H54 (cell line): ENCODE results near the gene ZNF280A.
A peak's percentile ranks its signal among the peaks of the same experiment; 100 is the strongest.

Experiments
- DNase-seq: peaks from one replicate; pipeline ENCODE4 v3.0.0; 2011; ENCODE audit warnings: low spot score, mixed read lengths; ENCODE audit not compliant: insufficient read length
- FAIRE-seq: peaks from 3 replicates; lab custom pipeline; 2011; peaks lifted over from hg19 to GRCh38; lab: Jason Lieb, UNC
- POLR2A ChIP-seq: IDR thresholded peaks from 2 replicates; pipeline ENCODE4 v1.6.1; 2011; ENCODE audit warnings: low read depth, mild to moderate bottlenecking, low read length

The ZNF280A gene, protein sequence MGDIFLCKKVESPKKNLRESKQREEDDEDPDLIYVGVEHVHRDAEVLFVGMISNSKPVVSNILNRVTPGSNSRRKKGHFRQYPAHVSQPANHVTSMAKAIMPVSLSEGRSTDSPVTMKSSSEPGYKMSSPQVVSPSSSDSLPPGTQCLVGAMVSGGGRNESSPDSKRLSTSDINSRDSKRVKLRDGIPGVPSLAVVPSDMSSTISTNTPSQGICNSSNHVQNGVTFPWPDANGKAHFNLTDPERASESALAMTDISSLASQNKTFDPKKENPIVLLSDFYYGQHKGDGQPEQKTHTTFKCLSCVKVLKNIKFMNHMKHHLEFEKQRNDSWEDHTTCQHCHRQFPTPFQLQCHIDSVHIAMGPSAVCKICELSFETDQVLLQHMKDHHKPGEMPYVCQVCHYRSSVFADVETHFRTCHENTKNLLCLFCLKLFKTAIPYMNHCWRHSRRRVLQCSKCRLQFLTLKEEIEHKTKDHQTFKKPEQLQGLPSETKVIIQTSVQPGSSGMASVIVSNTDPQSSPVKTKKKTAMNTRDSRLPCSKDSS

DNA sequence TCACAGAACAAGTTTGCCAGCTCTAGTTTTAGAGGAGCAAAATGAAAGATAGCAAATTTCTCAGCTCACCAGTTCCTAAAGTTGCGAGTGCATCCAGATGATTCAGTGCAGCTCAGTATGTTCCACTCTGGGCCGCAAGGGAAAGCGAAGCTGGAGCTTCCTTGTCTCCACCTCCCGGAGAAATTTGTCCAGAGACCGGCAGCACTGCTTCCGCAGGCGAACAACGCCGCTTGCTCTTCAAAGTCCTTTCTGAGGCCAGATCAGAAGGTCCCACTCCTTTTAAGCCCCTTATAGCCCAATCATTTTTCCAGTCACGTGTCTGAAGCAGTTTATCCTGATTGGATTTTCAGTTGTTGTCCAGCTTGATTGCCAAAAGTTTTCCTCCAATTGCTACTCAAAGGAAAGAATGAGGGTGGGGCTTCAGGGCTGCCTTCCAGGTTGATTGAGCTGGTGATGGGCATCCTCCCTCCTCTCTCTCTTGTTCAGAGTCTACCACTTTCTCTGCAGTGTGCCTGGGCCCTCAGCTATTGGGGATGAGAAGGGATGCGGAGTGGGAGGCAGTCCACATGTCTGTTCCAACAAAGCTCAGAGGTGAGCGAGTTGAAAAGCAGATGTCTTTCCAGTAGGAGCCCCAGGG lies at the start of gene ZNF280A:
Gene ZNF280A (minus strand): TSS at position 251 of the 637 bp plus-strand sequence. CDS start 4,640 bp downstream, outside the sequence.
- FAIRE-seq (peak; percentile 90), DNase-seq (peak; percentile 41)
- TF ChIP-seq POLR2A, result no peak

DNA sequence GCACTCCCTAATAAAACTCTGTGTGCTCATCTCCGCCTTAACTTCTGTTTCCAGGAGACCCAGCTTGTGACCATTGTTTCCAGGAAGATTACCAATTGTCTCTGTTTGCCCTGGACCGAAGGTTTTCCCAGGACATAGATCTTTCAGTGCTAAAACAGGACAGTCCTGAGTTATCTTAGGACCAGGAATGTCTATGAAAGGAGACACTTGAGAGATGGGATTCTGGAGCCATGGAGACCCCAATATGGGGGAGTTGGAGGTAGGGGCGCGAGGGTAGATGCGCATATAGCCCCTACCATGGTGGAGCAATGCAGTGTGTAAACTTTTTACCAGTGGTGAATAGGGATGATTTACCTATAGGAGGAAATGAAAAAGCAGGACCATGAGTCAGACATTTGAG lies 49.1 kb upstream of the ZNF280A start:
- DNase-seq, result no peak
- TF ChIP-seq POLR2A, result no peak
- no peak for FAIRE-seq

DNA sequence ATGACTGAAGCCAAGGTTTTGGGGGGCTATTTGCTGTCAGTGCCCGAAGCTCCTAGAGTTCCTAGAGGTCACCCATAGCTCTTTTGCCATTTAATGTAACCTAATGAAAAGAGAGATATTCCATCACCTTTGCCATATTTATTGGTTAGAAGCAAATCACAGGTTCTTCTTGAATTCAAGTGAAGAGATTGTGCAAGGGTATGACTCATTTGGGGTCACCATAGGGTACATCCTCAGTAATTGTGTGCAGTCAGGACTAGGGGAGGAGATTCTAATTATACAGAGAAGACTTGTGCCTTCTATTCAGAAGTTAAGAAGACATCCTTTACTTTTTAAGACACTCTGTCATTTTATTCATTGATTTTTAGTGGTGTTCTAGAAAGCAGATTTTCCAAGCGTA lies 45.9 kb upstream of the ZNF280A start:
- no peak for FAIRE-seq
- TF ChIP-seq POLR2A, result no peak

DNA sequence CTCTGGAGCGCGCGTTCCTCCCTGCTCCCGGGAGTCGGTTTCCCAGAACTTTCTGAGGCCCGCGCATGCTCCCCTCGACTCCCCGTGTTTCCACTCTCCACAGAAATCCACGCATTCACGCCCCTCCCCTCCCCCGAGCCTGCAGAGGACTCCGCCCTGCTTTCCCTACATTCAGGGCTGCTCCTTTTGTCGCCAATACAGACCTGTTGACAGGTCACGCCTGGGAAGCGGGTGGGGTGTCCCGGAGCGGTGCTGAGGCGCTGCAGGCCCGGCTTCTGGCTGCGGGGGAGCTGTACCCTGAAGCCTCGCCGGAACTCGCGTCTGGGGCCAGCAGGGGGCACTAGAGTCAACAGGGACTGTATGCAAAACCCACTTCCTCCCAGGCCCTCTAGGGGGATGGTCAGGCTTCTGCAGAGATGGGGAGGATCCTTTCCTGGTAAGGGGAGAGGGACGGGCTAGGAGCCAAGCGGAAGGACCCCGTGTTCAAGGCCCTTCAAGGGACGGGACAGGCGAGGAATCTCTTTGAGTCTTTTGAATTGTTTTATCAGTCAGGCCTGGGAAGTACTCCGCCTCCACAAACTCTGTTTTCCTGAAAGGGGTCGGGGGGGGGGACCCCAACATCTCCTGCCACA lies 39.0 kb upstream of the ZNF280A start, which contains the start of gene PRAME:
Gene PRAME (minus strand): TSS at position 294 of the 632 bp plus-strand sequence. CDS start 2,433 bp downstream, outside the sequence.
- FAIRE-seq (peak; percentile 73), DNase-seq (peak; percentile 81)
- no peak; the same call in 1 of the 2 replicates for TF ChIP-seq POLR2A

More for the DNA sequence above, 45.9 kb upstream of the ZNF280A start:
- DNase-seq, result no peak

DNA sequence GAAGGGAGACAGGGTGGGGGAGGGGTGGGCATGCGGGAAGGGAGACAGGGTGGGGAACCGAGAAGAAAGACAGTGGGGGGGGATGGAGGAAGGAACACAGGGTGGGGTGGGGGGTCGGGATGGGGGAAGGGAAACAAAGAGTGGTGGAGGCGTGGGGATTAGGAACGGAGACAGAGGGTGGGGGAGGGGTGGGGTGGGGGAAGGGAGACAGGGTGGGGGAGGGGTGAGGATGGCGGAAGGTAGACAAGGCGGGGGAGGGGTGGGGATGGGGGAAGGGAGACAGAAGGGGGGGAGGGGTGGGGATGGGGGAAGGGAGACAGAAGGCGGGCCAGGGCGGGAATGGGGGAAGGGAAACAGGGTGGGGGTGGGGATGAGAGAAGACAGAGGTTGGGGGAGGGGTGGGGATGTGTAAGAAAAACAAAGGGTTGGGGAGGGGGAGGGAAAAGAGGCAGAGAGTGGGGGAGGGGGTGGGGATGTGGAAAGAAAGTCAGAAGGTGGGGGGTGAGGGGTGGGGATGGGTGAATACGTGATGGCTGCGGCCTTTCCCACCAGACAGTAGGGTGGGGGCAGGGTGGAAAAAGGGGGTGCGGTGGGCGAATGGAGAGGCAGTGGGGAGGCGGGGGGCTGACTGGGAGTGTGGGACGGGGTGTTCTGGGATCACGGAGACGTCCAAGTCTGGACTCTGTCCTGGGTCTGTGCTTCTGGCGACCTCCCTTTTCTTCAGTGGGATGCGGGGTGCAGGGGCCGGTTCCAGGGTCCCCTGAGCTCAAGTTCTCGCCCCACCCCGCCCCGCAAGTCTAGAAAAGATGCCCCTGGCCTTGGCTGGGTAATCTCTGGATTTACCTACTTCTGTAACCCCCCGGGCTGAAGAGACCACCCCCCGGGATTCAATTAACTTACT lies 38.3 kb upstream of the ZNF280A start:
- no peak for TF ChIP-seq POLR2A
- DNase-seq, result no peak
- no peak for FAIRE-seq

DNA sequence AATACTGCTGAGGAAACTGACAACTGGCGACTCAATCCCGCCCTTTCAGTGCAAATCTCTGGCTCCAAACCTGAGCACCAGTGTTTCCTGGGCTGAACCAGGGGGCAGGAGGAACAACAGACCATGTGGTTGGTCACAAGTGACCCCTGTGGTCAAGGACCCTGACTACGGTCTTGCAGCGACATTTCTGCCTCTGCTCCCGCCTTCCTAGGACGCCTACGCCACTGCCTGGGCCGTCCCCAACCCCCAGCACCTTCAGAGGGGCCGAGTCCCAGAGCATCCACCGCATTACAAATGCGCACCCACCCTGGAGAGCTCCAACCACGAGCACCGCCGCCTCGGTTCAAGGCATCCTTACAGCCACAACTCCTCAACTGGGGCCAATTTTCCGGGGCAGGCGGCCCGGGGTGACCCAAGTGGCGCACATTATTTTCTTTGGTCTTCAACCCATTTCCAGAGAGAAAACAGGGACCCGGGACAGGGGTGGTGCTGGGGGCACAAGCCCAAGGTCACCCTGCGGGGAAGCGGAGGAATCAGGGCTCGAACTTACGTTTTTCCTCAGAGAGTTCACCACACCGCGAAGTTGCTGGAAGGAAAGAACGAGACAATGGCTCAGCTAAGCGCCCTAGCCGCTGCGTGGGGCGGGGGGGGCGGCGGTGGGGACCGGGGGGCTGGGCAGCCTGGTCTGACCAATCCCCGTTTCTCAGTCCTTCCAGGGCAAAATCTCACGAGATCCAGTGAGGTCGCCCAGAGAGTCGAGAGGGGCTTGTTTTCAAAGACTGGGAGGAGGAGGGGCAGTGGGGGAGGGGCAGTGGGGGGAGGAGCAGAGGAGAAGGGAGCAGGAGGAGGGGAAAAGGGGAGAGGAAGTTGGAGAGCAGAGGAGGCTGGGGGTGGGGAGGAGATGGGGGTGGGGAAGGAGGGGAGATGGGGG lies 37.2 kb upstream of the ZNF280A start:
- TF ChIP-seq POLR2A, result no peak
- FAIRE-seq (no peak), DNase-seq (no peak)

DNA sequence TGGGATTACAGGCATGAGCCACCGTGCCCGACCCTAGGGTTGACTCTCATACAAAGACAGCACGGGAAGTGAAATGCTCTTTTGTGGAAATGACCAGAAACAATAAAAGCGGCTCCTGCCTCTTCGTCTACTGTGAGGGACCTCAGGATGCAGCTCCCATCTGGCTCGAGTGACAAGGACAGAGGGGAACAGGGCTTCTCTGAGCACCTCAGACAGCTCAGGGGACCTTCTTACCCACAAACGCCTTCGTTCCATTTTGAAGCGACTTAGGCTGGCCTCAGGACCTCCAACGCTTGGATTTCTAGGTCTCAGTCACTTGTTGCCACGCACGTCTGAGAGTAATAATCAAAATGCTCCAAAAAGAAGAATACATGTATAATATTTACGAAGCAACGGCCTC lies 36.5 kb upstream of the ZNF280A start:
- no peak for TF ChIP-seq POLR2A
- FAIRE-seq (no peak), DNase-seq (no peak)

DNA sequence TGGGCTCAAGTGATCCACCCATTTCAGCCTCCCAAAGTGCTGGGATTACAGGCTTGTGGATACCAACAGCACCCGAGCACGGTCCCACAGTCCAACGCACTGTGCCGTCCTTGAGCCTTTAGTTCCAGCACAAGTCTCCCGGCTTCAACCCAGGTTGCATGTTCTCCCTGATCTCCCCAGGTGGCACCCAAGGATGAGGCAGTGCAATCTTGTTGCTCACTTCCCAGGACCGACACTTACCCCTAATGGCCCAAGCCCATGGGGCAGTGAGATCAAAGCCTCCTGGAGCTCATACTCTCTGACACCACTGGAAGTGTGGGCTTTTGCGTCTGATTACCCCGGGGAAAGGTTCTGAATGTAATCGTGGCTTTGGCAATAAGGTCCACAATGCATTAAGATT lies 35.5 kb upstream of the ZNF280A start:
- FAIRE-seq (no peak), DNase-seq (no peak)
- no peak for TF ChIP-seq POLR2A

DNA sequence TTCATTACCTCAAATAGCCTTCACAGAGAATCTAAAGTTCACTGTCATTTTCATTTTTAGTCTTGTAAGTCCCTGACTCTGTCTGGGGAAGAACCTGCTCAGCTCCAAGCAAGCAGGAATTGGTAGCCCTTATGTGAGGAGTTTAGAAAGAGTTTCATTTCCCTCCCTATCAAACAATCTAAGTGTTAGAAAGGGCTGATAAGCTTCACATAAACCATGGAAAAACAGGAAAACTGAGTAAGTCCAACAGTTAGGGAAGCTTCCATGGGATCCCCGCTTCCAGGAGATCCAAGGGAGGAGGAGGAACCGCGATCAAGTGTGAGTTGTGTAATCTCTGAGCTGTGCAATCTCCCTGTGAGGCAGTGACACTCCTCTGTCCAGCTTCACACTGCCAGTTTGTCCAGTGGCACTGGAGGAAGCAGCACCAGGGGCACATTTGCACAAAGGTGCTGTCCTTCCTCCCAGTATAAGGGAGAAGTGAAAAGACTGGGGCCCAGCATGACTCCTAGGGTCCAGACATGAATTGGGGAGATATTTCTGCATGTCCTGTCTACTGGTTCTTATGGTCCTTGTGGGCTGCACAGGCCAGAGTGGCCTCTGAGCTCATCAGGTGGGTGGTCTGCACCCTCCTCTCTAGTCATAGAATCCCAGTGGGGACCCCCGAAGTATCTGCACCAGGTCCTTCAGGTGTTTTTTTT lies 34.7 kb upstream of the ZNF280A start:
- FAIRE-seq (no peak), DNase-seq (no peak)

DNA sequence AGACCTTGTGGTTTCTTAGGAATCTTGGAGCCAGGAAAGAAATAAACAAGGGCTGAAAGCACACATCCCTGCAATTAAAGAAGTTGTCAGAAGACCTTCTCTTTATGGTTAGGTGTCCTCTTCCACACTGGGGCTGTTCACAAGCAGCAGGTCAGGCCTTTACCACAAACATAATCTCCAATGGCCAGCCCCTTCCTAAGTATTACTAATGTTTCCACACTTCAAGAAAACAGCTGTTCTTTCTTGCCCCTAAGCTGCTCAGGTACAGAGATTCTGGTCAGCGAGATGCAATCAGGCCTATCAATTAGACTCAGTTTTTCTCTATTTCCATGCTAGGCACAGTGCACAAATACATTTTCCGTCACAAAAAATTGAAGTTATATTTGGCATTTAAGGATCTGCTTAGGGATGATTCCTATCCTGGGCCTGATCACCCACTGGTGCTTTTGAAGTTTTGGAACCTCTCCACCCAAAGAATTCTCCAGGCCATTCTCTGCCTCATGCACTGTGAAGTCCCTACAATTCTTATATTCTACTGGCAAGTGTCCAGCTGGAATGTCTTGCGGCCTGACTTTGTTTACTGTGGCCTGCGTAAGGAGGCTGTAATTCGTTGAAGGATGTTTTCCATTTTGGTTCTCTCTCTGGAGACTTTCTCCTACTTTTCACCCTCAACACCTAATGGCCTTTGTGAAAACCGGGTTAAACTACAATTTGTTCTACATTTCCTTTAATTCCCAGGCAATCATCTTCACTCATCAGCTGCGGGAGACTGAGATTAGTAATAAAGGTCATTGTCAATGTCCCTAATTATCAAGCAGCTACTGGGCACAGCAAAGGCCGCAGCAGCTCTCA lies 33.9 kb upstream of the ZNF280A start:
- FAIRE-seq, result no peak
- no peak for DNase-seq
- no peak for TF ChIP-seq POLR2A

More for the DNA sequence above, 34.7 kb upstream of the ZNF280A start:
- no peak for TF ChIP-seq POLR2A
